Stimulated activated CD4-positive, alpha-beta T cell treated with anti-CD3 and anti-CD28 coated beads, Interleukin-2, amount 100 ng/mL, for 4 hours (primary cell): ENCODE results near the gene SLA2.
"Not testable (repeated sequence)": the region's sequence is repeated elsewhere in the genome, so short reads cannot be mapped to it uniquely, and the experiment has no call there.

Source experiments
- DNase-seq: peaks from one replicate; pipeline ENCODE4 v3.0.0-alpha.2; 2020; ENCODE audit warnings: low read depth

Gene SLA2

GRCh38 chr20:36573798-36574365 is 72.1 kb downstream of the SLA2 start:
- DNase-seq: peak; percentile 22

DNA sequence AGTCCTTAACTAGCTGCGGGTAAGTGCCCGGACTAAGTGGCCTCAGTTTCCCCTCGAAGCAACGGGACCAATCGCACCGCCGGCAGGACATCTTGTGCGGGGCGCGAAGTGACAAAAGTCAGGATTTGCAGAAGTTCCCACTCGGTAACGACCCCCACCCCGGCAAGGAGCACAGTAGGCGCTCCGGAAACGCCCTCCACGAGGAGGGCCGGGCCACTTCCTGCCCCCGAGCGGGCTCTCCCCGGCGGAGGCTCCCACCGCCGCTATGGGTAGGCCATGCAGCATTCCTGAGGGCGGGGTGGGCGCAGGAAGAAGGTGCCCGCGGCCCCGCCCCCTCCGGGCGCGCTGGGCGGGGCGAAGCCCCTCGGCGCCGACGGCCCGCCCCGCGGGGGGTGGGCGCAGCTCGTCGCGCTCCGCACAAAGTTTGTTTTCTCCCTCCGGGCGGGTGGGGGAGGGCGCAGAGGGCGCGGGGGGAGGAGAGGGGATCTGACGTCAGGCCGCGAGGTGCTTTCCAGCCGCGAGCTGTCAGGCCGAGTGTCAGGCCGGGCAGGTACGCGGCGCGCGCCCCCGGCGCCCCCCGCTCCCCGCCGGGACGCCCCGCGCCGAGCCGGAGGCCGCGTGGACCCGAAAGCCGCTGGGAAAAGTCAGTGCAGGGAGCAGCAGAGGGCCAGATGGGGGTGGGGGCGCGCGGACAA is 72.7 kb downstream of the SLA2 start, which contains the start of gene TGIF2:
TGIF2 (plus strand) TSS at position 495 of the 695 bp plus-strand sequence. CDS start 5,178 bp downstream, outside the sequence.
- DNase-seq: peak; percentile 88

GRCh38 chr20:36572701-36573102 is 73.3 kb downstream of the SLA2 start:
- peak; percentile 69 for DNase-seq

GRCh38 chr20:36571564-36572504 is 74.2 kb downstream of the SLA2 start:
- no peak for DNase-seq

- no peak for DNase-seq
These were observed 76.1 kb downstream of the SLA2 start for GRCh38 chr20:36569847-36570429.

DNA sequence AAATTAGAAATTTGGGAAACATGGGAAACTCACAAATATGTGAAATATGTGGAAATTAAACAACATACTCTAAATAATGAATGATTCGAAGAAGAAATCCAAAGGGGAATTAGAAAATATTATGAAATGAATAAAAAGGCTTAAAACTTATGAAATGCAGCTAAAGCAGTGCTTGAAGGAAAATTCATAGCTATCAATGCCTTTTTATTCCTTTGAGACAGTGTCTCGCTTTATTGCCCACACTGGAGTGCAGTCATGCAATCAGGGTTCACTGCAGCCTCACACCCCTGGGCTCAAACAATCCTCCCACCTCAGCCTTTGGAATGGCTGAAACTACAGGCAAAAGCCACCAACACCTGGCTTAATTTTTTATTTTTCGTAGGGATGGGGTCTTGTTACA is 80.5 kb downstream of the SLA2 start:
- no peak for DNase-seq

GRCh38 chr20:36564726-36565121 is 81.3 kb downstream of the SLA2 start:
- not testable (repeated sequence) for DNase-seq

DNA sequence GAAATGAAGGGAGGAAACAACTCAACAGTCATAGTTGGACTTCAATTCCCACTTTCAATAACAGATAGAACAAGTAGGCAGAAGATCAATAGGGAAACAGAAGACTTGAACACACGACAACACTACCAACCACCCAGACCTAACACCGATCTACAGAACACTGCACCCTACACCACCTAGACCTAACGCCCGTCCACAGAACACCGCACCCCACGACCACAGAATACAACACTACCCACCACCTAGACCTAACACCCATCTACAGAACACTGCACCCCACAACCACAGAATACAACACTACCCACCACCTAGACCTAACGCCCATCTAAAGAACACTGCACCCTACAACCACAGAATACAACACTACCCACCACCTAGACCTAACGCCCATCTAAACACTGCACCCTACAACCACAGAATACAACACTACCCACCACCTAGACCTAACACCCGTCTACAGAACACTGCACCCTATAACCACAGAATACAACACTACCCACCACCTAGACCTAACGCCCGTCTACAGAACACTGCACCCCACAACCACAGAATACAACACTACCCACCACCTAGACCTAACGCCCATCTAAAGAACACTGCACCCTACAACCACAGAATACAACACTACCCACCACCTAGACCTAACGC is 81.8 kb downstream of the SLA2 start:
- DNase-seq: not testable (repeated sequence)

GRCh38 chr20:36563374-36563773 is 82.6 kb downstream of the SLA2 start:
- DNase-seq: no peak

- DNase-seq: no peak
These were observed 83.3 kb downstream of the SLA2 start for GRCh38 chr20:36562724-36563123.
